PFSK-1 (cell line): ENCODE results near the gene KIF7.

Source experiments
- POLR2AphosphoS5 ChIP-seq: IDR thresholded peaks from 2 replicates; pipeline ENCODE4 v1.6.1; 2012; ENCODE audit warnings: low read depth, mild to moderate bottlenecking, control low read depth, low read length, moderate library complexity
- SIN3A ChIP-seq: IDR thresholded peaks from 2 replicates; pipeline ENCODE4 v1.6.1; 2012; ENCODE audit warnings: mild to moderate bottlenecking, low read length, moderate library complexity, borderline replicate concordance; ENCODE audit not compliant: insufficient read depth
- TAF1 ChIP-seq: IDR thresholded peaks from 2 replicates; pipeline ENCODE4 v1.6.1; 2012; ENCODE audit warnings: low read length, control low read depth, borderline replicate concordance; ENCODE audit not compliant: insufficient read depth

GRCh38 chr15:89611317-89611716 is 44.0 kb downstream of the KIF7 start:
- TF ChIP-seq TAF1 (no peak), POLR2AphosphoS5 (no peak), SIN3A (no peak)
